ENCODE measurements around the gene DLG2. TPM values are rescaled to one million over a fixed set of nuclear protein-coding genes. Genes with fewer than 3 reads are reported as not detected.

Gene DLG2
- total RNA-seq, 2 experiments from 2014 or later, result 1.2 to 1.4 TPM

DNA sequence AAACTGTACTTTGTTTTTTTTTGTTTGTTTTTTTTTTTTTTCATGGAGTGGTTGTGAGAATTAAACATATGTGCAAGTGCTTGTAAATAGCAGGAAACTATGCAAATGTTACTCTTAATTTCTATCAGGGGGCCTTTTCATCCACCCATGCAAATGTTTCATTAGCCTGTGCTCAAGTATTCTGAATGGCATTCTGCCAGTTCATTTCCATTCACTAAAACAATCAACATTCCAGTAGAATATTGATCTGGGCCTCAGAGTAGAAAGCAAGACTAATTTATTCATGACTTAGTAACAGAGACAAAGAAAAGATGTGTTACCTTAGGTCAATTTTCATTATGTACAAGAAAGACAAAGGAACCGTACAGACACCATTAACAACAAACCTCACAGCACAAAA lies 971.4 kb downstream of the DLG2 start:
- POLR2A ChIA-PET, result no interaction called here

DNA sequence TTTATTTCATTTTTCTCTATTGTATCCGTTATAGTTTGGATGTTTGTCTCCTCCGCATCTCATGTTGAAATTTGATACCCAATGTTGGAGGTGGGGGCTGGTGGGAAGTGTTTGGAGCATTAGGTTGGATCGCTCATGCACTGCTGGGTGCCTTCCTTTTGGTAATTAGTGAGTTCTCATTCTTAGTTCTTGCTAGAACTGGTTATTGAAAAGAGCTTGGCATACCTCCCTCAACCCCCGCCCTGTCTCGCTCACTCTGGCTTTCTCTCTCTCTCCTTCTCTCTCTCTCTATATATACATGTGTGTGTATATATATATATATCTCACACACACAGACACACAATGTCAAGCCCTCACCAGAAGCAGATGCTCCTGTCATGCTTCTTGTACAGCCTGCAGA lies 978.7 kb downstream of the DLG2 start:
- POLR2A ChIA-PET, result no interaction called here
- CTCF ChIA-PET, result no interaction called here

More for the DNA sequence above, 971.4 kb downstream of the DLG2 start:
- CTCF ChIA-PET, result no interaction called here

DNA sequence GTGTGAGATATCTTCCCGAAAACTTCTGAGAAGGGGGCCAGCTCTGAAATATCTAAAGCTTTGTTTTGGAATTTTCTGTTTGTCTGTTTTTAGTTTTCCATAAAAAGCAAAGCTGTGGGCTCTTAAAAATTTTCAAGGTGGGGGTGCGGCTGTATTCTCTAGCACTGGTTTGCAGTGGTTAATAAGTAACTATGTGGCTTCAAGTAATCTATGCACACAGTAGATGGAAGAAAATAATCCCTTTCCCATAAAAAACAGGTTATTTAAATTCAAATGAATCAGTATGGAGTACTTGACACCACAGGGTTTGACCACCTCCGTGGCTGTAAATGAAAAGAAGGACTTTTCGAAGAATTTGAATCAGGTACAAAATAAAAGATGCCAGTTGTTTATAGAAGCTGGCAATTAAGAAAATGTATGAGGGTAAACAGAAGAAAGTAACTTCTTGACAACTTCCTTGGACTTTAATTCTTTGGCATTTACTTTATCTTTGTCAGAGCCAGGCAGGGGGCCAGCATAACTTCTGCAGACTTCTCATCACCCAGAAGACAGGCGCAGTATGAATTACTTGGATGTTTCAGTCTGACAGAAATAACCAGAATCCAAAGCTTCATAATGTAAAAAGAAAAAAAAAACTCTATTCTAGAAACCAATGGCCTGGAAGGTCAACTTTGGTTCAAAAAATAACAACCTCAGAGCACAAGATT lies 981.0 kb downstream of the DLG2 start:
- ChIA-PET POLR2A (no interaction called here), CTCF (no interaction called here)

DNA sequence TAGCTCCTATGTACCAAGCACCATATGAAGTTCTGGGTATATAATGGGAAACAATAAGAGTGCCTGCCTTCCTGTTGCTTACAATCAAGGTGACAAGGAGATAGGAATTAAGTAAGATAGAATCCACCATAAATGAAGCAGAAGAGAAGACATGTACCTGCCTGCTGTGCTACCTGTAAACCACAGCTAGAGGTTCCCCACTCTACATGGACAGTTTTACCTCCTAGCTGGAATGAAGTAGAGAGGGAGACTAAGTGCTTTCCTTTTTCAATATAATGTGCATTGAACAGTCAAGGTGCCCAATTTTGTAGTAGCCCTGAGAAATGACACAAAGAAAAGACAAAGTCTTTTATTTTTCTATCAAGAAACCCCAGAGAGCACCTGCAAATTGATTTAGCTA lies 984.6 kb downstream of the DLG2 start:
- ChIA-PET POLR2A (no interaction called here), CTCF (interaction anchor here (0.7 kb wide), 1 partner anchor 137 kb away, joined by 4 read pairs; no protein-coding TSS in a partner anchor)

DNA sequence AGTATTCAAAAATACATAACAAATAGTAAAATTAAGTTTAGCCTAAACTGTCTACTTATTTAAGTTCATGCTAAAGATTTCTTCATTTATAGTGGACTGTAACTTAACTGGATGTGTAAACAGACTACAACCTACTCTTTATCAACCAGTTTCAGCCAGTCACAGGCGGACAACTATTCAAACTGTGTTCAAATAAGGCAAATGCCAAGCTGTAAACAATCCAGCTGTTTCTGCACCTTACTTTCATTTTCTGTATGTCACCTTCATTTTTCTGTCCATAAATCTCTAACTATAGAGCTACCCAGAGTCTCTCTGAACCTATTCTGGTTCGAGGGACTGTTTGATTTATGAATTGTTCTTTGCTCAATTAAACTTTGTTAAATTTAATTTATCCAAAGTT lies 992.8 kb downstream of the DLG2 start:
- ChIA-PET POLR2A (no interaction called here), CTCF (no interaction called here)

DNA sequence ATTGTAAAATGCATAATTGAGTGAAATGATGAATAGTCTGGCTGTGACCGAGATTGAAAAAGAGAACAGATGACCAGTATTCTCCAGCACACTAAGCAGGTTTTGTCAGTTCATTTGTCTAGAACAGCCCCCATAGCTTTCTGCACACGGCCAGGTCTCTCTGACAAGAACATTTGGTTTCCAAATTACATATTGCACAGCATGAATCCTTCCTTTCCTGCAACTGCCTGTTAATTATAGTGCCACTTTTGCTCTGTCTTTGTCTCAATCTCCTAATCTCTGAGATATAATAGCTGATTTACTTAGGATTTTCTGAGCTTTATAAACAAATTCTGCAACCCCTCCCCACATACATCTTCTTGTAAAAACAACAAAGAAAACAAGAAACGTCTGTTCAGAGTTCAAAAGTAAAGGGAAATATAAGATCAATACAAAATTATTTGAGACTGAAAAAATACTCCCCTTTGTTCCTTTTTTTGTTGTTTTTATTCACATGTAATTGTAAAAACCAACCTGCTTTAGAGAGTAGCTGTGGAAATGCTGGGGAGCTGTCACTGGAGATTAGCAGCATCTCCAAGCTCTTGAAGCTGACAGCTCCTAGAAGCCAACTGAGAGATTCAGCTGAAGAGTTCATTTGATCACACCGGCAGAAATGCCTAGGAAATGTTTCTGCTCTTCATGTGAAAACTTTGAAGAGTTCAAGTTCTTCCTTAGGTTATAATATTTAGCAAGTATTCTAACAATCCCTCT lies 998.1 kb downstream of the DLG2 start:
- POLR2A ChIA-PET, result no interaction called here
- CTCF ChIA-PET, result no interaction called here

DNA sequence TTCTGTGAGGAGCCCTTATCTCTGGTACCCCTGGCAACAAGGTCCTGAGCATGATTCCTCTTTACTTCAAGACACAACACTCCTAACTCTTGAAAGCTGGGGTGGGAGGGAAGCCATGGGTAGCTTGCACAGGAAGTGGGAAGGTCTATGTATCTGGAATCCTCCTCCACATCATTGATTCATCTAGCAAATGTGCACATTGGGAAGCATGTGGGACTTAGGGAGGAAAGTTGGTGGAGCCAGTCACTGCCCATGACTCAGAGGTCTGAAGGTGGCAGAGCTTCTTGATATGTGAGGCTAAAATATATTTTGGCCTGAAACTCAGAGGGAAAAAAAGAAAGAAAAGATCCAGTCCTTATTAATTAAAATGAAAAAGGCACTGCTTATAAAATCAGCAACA lies 1000.9 kb downstream of the DLG2 start:
- POLR2A ChIA-PET, result no interaction called here
- CTCF ChIA-PET, result no interaction called here

DNA sequence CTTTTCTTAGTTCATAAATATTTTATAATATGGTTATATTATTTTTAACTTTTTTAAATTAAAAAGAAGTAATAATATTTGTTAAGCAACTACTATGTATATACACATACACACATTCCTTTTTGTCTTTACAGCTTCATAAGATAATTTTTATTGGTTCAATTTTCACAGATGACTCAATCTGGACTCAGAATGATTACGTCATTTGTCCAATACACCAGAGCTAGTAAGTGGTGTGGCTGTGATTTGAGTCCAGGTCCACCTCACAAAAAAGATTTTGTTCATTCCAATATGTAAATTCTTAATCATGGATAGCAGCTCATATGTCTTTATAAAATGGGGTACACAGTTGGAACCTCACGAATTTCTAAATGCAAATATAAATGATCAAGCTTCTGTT lies 1014.5 kb downstream of the DLG2 start:
- ChIA-PET POLR2A (no interaction called here), CTCF (no interaction called here)

DNA sequence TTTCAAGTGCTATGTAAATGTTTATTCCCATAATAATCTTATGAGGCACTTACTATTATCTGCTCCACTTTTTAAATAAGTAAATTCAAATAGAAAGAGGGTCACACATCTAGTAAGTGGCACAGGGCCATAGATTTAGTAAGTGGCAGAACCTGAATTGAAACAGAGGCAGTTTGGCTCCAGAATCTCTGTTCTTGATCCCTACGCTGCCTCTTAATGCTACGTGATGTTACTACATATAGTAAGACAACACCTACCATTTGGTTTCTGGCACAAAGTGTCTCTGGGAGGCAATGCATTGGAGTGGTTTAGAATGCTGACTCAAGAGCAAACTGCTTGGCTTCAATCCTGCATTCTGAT lies 1018.3 kb downstream of the DLG2 start:
- ChIA-PET CTCF (no interaction called here), POLR2A (no interaction called here)

DNA sequence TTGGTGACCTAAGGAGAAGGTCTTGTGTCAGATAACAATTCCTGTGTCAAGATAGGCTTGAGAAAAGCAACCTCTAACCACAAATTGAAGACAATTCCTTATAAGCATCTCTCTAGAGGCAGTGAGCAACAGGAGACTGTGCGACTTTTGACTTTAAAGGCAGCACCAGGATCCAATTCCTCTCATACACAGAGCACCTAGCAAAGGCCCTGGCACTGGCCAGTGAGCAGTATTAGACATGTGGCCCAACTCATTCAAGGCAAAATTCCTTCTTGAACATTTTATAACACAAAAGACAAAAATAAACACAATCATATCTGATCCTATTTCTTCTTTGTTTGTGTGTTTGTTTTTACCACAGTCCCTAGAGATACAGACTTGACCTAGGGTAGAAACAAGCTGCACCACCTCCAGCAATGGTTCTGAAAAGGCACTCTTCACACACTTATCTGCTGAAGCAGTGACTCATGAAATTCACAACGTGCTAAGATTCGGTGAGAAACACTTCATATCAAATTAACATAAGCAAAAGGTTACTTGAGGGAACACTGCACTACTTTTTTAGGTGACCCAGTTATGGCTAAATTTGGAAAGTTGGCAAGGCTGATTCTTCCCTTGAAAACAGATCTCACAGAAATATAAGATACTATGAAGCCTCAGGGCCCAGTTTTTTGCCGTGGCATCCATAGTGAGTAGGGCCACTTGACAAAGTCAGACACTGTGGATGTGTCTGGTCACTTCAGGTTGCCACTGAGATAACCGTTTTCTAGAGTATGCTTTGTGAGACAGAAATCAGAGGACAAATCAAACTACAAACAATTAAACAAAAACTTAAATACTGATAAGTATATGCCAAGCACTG lies 1018.9 kb downstream of the DLG2 start:
- POLR2A ChIA-PET, result no interaction called here
- CTCF ChIA-PET, result no interaction called here

DNA sequence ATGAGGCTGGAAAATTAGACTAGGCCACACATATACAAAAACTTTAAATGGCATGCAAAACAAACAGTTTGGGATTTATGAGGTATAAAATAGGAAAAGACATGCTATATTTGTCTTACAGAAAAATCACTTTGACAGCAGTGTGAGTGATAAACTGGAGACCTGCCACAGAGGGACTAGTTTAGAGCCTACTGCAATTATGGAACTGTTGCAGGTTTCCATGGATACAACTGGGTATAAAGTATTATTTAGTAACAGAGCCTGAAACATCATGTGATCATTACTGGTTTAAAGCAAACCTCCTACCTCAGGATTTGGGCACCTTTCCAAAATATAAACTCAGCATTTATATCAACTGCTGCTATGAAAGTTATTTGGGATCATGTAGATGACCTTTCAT lies 1032.5 kb downstream of the DLG2 start:
- CTCF ChIA-PET, result no interaction called here
- POLR2A ChIA-PET, result no interaction called here

DNA sequence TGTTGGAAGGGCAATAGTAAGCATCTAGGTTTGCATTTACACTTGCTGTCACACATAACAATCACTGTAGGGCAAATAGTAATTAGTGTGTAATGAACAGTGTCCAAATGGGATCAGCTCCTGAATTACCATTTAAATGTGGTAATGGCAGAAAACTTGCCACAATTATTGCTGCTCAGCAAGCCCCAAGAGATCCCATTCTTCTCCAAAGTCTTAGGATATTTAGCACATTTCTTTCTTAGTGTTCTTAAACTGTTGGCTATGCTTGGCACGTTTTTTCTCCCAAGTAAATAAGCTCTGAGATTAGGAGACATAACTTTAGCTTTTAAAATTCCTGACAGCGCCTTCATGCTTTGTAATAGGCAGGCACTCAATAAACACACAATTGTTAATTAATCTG lies 1037.0 kb downstream of the DLG2 start:
- ChIA-PET CTCF (no interaction called here), POLR2A (no interaction called here)

DNA sequence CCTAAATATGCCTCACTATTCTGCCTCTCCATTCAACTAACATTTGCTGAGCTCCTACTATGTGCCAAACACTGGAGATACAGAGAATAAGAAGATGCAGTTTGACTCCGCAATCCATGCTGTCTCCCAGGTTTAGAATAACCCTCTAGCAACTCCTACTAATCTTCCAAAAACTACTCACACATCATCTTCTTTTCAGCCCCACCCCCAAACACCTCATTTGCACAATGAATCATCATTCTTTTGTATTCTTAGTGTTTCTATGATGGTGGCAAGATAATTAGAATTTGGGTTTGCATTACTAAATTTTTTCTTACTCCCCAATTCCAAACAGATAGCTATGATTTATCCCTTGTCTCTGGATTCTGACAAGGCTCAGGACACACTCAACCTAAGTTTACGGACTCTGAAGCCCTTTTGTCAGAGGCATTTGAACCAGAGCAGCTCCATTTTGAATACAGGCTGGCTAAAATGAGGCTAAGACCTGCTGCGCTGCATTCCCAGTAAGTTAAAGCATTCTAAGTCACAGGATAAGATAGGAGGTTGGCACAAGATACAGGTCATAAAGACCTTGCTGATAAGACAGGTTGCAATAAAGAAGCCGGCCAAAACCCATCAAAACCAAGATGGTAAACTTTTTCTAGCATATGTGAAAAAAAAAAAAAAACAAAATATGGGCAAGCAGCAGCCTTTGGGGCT lies 1038.9 kb downstream of the DLG2 start:
- POLR2A ChIA-PET, result no interaction called here
- CTCF ChIA-PET, result no interaction called here

DNA sequence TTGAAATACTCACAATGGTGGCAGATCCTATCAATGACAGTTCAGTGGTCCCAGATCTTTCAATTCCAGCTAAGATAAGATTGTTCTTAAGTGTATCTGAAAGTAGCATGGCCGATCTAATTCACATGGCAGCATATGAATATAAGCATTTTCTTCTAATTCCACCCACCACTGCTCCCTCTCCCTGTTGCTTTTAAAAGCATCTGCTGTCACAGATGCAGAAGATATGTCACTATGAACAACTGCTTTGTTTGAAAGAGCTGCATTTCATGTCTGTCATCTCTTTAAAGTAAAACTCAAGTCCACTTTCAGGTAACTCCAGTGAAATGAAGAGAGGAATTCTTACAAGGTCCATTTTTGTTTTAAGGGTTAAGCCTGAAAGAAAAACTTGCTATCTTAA lies 1044.0 kb downstream of the DLG2 start:
- CTCF ChIA-PET, result no interaction called here
- POLR2A ChIA-PET, result no interaction called here

DNA sequence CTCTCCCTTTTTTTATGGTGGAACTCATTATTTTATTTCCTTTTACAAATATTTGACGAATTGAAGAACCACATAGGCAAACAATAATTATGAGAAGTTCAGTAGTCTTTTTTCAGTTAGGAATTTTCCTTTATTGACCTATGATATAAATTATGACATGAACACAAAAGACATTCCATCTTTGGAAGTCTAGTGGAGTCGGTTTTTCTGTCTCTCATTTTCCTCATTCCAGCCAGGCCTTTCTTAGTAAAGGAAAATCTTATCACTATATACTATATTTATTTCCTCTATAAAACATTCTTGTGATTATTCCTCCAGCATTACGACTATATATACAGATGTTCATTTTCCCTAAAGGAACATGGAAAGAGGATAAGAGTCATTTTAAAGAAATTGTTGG lies 1046.1 kb downstream of the DLG2 start:
- ChIA-PET CTCF (no interaction called here), POLR2A (no interaction called here)

DNA sequence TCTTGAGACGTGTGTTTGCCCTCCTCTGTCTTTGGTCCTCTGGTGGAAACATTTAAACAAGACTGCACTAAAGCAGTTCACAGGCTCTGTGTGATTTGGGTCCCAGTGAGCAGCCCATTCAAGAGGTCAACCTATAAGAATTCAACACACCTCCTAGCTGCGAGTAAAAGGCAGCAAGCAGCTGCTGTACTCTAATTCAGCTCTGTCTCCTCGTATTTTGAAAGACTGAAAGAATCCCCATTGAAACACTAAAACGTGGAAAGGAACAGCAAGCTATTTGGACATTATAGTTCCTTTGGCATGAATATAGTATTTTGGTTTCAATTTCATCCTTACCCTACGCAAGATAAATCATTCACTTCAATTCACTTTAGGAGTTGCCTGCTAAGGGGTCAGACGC lies 1046.7 kb downstream of the DLG2 start:
- ChIA-PET POLR2A (no interaction called here), CTCF (no interaction called here)

DNA sequence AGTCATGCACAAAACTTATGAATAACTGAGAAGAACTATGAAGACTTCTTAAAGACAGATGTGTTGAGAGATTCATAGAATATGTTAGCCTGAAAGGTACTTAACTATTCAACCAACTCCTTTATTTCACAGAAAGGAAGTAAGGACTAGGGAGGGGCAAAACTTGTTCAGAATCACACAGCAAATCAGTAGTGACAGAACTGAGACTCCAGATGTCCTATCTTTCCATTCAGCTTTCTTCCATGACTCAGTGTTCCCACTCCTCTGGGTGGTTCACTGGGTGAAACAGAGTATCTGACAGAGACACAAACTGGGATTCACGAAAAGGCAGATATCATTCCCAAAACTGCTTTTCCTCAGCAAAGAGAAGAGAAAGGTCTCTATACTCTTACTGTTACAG lies 1053.3 kb downstream of the DLG2 start:
- ChIA-PET POLR2A (no interaction called here), CTCF (no interaction called here)

DNA sequence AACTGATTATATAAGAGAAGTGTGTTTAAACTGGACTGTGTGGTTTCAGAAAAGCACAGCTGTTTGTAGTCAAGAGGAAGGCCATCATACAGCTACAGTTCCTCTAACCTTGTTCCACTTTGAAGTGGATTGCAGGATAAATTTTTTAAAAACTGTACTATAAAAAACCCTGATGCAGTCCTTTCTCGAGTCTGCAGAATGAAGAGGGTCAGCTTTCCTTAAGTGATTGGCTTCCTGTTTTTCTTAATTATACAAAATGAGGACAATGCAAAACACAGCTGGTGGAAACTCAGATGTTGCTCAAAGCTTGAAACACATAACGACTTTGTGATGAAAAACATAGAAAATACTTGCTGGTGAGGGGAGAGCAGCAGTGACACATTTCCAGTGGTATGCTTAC lies 1060.5 kb downstream of the DLG2 start:
- CTCF ChIA-PET, result no interaction called here
- POLR2A ChIA-PET, result no interaction called here

DNA sequence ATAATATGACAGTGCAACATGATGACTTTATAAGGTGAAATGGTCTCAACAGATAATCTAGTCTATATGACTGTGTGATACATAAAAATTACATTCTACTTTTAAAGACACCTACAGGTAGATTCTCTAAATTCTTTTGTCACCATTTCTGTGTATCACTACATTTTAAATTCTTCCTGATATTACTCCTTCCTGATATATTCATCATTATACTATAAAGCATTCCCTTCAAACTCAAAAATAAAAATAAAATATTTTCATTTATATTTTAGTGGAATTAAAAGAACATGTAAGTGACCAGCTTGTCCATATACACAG lies 1062.3 kb downstream of the DLG2 start:
- CTCF ChIA-PET, result interaction anchor here (1.1 kb wide), 1 partner anchor 728 kb away, joined by 3 read pairs; no protein-coding TSS in a partner anchor

DNA sequence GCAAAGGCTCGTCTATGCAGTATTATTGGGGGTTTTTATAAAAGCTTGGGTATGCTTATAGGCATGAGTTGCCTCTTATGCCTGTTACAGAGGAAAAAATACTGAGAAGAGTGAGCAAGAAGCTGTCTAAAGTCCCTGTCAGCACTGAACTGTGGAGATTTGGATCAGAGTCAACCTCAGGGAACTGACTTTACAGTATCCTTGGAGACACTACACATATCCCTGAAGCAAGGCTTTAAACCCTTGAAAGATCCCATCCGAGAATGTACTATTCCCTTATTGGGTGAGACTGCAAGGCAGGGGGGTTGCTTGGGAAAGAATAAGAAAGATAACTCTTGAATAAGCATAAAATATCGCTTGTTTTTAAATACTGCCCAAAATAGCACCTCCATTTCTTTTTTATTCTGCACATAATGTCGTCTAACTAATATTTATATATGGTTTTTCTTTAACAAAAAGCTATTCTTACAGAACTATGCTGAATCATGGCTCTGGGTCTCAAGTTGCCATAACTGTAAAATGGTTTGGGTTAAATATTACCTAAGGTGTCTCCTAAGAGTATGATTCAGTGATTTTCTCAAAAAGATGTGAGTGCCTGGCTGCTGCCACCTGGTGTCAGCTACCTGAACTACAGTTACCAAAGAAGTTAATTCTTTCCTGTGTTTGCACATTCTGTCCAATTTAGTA lies 1062.8 kb downstream of the DLG2 start:
- CTCF ChIA-PET, result interaction anchor here (1.1 kb wide), 1 partner anchor 727 kb away, joined by 3 read pairs; no protein-coding TSS in a partner anchor

More for the DNA sequence above, 1062.3 kb downstream of the DLG2 start:
- POLR2A ChIA-PET, result no interaction called here

More for the DNA sequence above, 1062.8 kb downstream of the DLG2 start:
- POLR2A ChIA-PET, result no interaction called here

Data from activated CD8-positive, alpha-beta memory T cell treated with anti-CD3 and anti-CD28 coated beads for 36 hours (primary cell).